ENCODE data around the gene SASH1.

Gene SASH1

GRCh38 chr6:148441454-148441911 is 98.8 kb downstream of the SASH1 start:
- no peak for TF ChIP-seq CTCF (IDR thresholded peaks at IDR 0.05; ENCODE audit: insufficient read depth, low read depth, low read length, missing control alignments)
- H3K4me3 ChIP-seq (ENCODE audit: low read length), result no peak overlapping the region
- peak; percentile 84 for DNase-seq (ENCODE audit: low read depth)

GRCh38 chr6:148443798-148444560 is 101.3 kb downstream of the SASH1 start:
- no peak overlapping the region for H3K4me3 ChIP-seq (ENCODE audit: low read length)
- TF ChIP-seq CTCF (IDR thresholded peaks at IDR 0.05; ENCODE audit: insufficient read depth, low read depth, low read length, missing control alignments), result no peak
- DNase-seq (ENCODE audit: low read depth), result no peak

GRCh38 chr6:148445116-148445515 is 102.5 kb downstream of the SASH1 start:
- no peak overlapping the region for H3K4me3 ChIP-seq (ENCODE audit: low read length)
- peak; percentile 64 for DNase-seq (ENCODE audit: low read depth)
- TF ChIP-seq CTCF (IDR thresholded peaks at IDR 0.05; ENCODE audit: insufficient read depth, low read depth, low read length, missing control alignments), result no peak

- DNase-seq (ENCODE audit: low read depth), result peak; percentile 23
- TF ChIP-seq CTCF (IDR thresholded peaks at IDR 0.05; ENCODE audit: insufficient read depth, low read depth, low read length, missing control alignments), result no peak
- no peak overlapping the region for H3K4me3 ChIP-seq (ENCODE audit: low read length)
Measured at GRCh38 chr6:148445620-148446019, 103.0 kb downstream of the SASH1 start.

- no peak overlapping the region for H3K4me3 ChIP-seq (ENCODE audit: low read length)
- DNase-seq (ENCODE audit: low read depth), result peak; percentile 13
- TF ChIP-seq CTCF (IDR thresholded peaks at IDR 0.05; ENCODE audit: insufficient read depth, low read depth, low read length, missing control alignments), result no peak
Measured at GRCh38 chr6:148446681-148447080, 104.0 kb downstream of the SASH1 start.

- TF ChIP-seq CTCF (IDR thresholded peaks at IDR 0.05; ENCODE audit: insufficient read depth, low read depth, low read length, missing control alignments), result no peak
- H3K4me3 ChIP-seq (ENCODE audit: low read length), result no peak overlapping the region
- DNase-seq (ENCODE audit: low read depth), result no peak
Measured at GRCh38 chr6:148447521-148448230, 105.0 kb downstream of the SASH1 start.
